Activated CD4-positive, alpha-beta T cell treated with anti-CD3 and anti-CD28 coated beads, Interleukin-2, amount 10 ng/mL, durations not matched to agents 24 days and 14 days (primary cell): Measurements from ENCODE around the gene SNAPC3. TPM values are rescaled to one million over a fixed set of nuclear protein-coding genes. Genes with fewer than 3 reads are reported as not detected.
"Not testable (repeated sequence)": the region's sequence is repeated elsewhere in the genome, so short reads cannot be mapped to it uniquely, and the experiment has no call there.

Source experiments
- DNase-seq: peaks from one replicate; pipeline ENCODE4 v3.0.0; 2022
- H3K27ac Mint-ChIP-seq: one replicate; pipeline ENCODE4 v1.8.0; 2022; ENCODE audit warnings: mild to moderate bottlenecking, mixed read lengths
- H3K27me3 Mint-ChIP-seq: one replicate; pipeline ENCODE4 v1.8.0; 2022; ENCODE audit warnings: mixed read lengths
- H3K36me3 Mint-ChIP-seq: one replicate; pipeline ENCODE4 v1.8.0; 2022; ENCODE audit warnings: low read depth, mild to moderate bottlenecking, mixed read lengths
- H3K4me1 Mint-ChIP-seq: one replicate; pipeline ENCODE4 v1.8.0; 2021; ENCODE audit warnings: mixed read lengths
- H3K4me3 Mint-ChIP-seq: one replicate; pipeline ENCODE4 v1.8.0; 2022; ENCODE audit warnings: mild to moderate bottlenecking, moderate library complexity, mixed read lengths
- H3K9me3 Mint-ChIP-seq: one replicate; pipeline ENCODE4 v1.8.0; 2021; ENCODE audit warnings: mixed read lengths
- intact Hi-C: fragments of 100-400 bp; cut with micrococcal nuclease; formaldehyde crosslinking; loops from one replicate; pipeline ENCODE4 v1.15.1; 2023
- total RNA-seq: library from RNA; stranded (reverse); gene quantifications from 2 replicates; pipeline ENCODE4 v1.2.3, GENCODE V29; 2022

SNAPC3 gene
- total RNA-seq, 1 donor from 2014 or later: 31.7 TPM

DNA sequence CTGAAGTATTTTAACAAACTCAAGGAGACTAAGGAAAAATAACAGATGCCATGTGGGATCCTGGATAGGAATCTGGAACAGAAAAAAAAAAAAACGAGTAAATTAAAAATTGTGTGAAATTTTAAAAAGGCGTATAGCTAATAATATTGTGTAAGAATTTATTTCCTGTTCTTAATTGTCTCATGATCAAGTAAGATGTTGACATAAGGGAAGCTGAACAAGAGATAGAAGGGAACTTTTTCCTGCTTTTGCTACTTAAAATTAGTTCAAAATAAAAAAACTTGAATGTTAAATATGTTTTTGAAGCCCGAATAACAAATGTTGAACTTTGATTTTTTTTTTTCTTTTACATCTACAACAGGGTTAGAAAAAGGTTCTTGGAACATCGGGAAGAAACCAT is 10.5 kb downstream of the SNAPC3 start:
- H3K36me3 Mint-ChIP-seq: peaks cover 48% of the 10 kb centered on the region

DNA sequence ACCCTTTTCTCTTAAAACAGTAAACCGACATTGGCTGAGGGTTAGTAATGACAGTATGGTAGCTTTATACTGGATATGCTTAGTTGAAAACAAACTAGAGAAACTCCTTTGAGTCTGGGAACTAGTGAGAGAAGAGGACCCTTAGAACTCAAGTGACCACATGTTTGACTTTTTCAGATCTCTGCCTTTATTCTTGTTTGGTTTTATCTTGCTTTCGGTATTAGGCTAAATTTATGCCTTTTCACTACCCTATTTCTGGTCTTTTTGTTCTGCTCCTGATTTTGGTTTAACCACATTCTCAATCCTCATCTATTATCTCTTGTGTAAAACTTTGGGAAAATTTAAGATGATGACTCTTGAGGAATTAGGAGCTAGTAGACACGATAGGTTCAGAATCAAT is 11.0 kb downstream of the SNAPC3 start:
- H3K27ac Mint-ChIP-seq: no peak overlapping the region
- peaks cover 40% of the 10 kb centered on the region for H3K4me1 Mint-ChIP-seq
- H3K36me3 Mint-ChIP-seq: peaks cover 50% of the 10 kb centered on the region
- intact Hi-C loops: no loop called here
- no peaks in the 10 kb centered on the region for H3K27me3 Mint-ChIP-seq
- DNase-seq: no peak
- H3K4me3 Mint-ChIP-seq: no peak overlapping the region
- H3K9me3 Mint-ChIP-seq: no peaks in the 10 kb centered on the region

More for the DNA sequence above, 10.5 kb downstream of the SNAPC3 start:
- H3K4me1 Mint-ChIP-seq: peaks cover 39% of the 10 kb centered on the region
- H3K27ac Mint-ChIP-seq: no peak overlapping the region
- no peak for DNase-seq
- intact Hi-C loops: no loop called here
- H3K27me3 Mint-ChIP-seq: no peaks in the 10 kb centered on the region
- no peak overlapping the region for H3K4me3 Mint-ChIP-seq
- no peaks in the 10 kb centered on the region for H3K9me3 Mint-ChIP-seq

DNA sequence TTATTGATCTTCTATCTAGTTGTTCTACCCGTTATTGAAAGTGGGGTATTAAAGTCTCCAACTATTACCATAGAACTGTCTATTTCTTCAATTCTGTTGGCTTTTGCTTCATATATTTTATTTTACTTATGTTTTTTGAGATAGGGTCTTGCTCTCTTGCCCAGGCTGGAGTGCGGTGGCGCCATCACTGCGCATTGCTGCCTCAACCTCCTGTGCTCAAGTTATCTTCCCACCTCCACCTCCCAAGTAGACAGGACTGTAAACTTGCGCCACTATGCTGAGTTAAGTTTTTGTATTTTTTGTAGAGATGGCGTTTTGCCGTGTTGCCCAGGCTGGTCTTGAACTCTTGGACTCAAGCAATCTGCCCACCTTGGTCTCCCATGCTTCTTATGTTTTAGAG is 16.2 kb downstream of the SNAPC3 start:
- Mint-ChIP-seq H3K4me3 (no peak overlapping the region), H3K9me3 (no peaks in the 10 kb centered on the region), H3K27ac (no peak overlapping the region), H3K36me3 (peaks cover 71% of the 10 kb centered on the region), H3K4me1 (peaks cover 18% of the 10 kb centered on the region), H3K27me3 (no peaks in the 10 kb centered on the region)
- intact Hi-C loops: no loop called here
- no peak for DNase-seq

DNA sequence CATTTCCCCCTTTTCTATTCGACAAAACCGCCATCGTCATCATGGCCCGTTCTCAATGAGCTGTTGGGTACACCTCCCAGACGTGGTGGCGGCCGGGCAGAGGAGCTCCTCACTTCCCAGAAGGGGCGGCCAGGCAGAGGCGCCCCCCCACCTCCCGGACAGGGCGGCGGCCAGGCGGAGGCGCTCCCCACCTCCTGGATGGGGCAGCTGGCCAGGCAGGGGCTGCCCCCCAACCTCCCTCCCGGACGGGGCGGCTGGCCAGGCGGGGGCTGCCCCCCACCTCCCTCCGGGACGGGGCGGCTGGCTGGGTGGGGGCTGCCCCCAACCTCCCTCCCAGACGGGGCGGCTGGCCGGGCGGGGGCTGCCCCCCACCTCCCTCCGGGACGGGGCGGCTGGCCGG is 19.2 kb downstream of the SNAPC3 start:
- DNase-seq, intact Hi-C loops, H3K27ac Mint-ChIP-seq, H3K4me3 Mint-ChIP-seq, H3K27me3 Mint-ChIP-seq, H3K9me3 Mint-ChIP-seq: not testable (repeated sequence)
- H3K36me3 Mint-ChIP-seq: peaks cover 76% of the 10 kb centered on the region
- H3K4me1 Mint-ChIP-seq: peaks cover 14% of the 10 kb centered on the region

DNA sequence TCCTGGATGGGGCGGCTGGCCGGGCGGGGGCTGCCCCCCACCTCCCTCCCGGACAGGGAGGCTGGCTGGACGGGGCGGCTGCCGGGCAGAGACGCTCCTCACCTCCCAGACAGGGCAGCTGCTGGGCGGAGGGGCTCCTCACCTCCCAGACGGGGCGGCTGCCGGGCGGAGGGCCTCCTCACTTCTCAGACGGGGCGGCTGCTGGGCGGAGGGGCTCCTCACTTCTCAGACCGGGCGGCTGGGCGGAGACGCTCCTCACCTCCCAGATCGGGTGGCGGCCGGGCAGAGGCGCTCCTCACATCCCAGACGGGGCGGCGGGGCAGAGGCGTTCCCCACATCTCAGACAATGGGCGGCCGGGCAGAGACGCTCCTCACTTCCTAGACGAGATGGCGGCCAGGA is 19.6 kb downstream of the SNAPC3 start:
- H3K27me3 Mint-ChIP-seq, H3K9me3 Mint-ChIP-seq, intact Hi-C loops, H3K4me3 Mint-ChIP-seq, DNase-seq, H3K27ac Mint-ChIP-seq: not testable (repeated sequence)
- H3K4me1 Mint-ChIP-seq: peaks cover 14% of the 10 kb centered on the region
- H3K36me3 Mint-ChIP-seq: peaks cover 78% of the 10 kb centered on the region

DNA sequence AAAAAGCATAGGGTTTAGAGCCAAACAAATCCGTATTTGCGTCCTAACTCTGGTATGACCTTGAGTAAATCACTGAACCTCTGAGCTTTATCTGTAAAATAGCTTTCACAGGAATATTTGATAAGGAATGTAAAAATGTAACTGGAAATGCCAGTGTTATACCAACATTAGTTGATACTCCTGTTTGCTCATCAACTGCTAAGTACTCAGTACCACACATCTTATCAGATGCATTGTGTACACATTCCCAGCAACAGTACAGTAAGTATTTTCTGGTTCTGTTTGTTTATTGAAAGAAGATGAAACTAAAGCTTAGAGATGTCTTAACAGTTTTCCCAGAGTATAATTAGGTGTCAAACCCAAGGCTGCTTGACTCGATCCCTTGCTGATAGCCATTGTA is 21.5 kb downstream of the SNAPC3 start:
- H3K4me3 Mint-ChIP-seq: no peak overlapping the region
- DNase-seq: no peak
- H3K9me3 Mint-ChIP-seq: no peaks in the 10 kb centered on the region
- H3K27me3 Mint-ChIP-seq: no peaks in the 10 kb centered on the region
- peaks cover 79% of the 10 kb centered on the region for H3K36me3 Mint-ChIP-seq
- intact Hi-C loops: no loop called here
- no peak overlapping the region for H3K27ac Mint-ChIP-seq
- H3K4me1 Mint-ChIP-seq: peaks cover 7% of the 10 kb centered on the region

DNA sequence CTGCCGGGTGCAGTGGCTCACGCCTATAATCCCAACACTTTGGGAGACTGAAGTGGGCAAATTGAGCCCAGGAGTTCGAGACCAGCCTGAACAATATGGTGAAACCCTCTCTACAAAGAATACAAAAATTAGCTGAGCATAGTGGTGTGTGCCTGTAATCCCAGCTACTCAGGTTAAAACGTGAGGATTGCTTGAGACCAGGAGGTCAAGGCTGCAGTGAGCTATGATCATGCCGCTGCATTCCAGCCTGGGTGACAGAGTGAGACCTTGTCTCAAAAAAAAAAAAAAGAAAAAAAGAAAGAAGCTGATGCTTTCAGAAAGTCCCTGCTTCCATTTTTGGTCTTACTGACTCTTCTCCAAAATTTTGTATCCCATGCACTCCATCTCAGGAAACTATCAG is 31.3 kb downstream of the SNAPC3 start:
- Mint-ChIP-seq H3K4me3 (no peak overlapping the region), H3K27me3 (no peaks in the 10 kb centered on the region), H3K27ac (peak overlapping the region; percentile 34), H3K4me1 (no peaks in the 10 kb centered on the region), H3K36me3 (peaks cover 47% of the 10 kb centered on the region), H3K9me3 (no peaks in the 10 kb centered on the region)
- no peak for DNase-seq
- intact Hi-C loops: no loop called here

DNA sequence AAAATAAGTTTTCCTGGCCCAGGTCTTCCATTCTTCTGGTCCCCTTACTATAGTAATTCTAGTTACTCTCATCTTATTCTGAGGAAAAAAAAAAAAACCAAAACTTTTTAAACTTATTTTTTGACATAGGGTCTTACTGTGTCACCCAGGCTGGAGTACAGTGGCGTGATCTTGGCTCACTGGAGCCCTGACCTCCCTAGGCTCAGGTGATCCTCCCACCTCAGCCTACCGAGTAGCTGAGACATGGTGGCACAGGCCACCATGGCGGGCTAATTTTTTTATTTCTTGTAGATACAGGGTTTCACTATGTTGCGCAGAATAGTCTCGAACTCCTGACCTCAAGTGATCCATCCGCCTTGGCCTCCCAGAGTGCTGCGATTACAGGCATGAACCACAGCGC is 38.4 kb downstream of the SNAPC3 start:
- Mint-ChIP-seq H3K36me3 (peaks cover 45% of the 10 kb centered on the region), H3K27ac (no peak overlapping the region), H3K4me3 (no peak overlapping the region), H3K9me3 (no peaks in the 10 kb centered on the region), H3K27me3 (no peaks in the 10 kb centered on the region), H3K4me1 (no peaks in the 10 kb centered on the region)
- no peak for DNase-seq
- intact Hi-C loops: no loop called here

DNA sequence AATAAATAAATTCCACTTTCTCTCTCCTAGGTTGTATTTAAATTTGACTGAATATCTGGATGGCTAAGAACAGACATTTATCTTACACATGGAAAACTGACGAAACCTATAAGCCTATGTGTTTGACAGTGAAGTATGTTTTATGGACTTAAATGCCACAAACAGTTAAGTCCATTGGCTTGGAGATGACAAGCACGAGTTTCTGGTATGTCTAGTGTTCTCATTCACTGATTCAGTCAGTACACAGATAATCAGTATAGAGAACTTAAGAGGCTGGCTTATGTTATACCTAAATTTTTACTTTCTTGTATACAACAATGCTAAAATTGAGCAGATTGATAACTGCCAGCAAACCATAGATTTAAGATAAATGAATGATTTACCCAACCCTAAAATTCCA is 38.9 kb downstream of the SNAPC3 start:
- H3K4me3 Mint-ChIP-seq: no peak overlapping the region
- DNase-seq: no peak
- H3K9me3 Mint-ChIP-seq: no peaks in the 10 kb centered on the region
- intact Hi-C loops: no loop called here
- H3K4me1 Mint-ChIP-seq: peaks cover under 1% of the 10 kb centered on the region
- H3K36me3 Mint-ChIP-seq: peaks cover 44% of the 10 kb centered on the region
- no peak overlapping the region for H3K27ac Mint-ChIP-seq
- no peaks in the 10 kb centered on the region for H3K27me3 Mint-ChIP-seq

DNA sequence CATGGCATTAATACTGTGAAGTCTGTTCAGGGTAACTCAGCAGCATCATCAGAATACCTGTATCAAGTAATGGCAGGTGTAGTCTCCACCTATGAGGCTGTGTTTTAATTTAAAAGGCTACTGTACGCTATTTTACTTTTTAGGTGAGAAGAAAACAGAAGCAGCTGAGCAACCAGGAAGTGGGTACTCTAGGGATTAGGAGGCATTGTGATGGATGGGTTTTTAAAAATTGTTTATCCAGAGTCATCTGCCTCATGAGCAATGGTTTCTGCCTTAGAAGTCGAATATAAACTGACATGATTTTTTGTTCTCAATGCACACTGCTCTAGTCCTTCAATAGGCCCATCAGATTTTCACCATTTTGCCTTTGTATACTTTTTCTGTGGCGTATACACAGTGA is 45.5 kb downstream of the SNAPC3 start:
- Mint-ChIP-seq H3K27ac (no peak overlapping the region), H3K9me3 (no peaks in the 10 kb centered on the region), H3K4me3 (no peak overlapping the region), H3K27me3 (no peaks in the 10 kb centered on the region), H3K36me3 (peaks cover 51% of the 10 kb centered on the region), H3K4me1 (peaks cover 3% of the 10 kb centered on the region)
- intact Hi-C loops: no loop called here
- DNase-seq: no peak

DNA sequence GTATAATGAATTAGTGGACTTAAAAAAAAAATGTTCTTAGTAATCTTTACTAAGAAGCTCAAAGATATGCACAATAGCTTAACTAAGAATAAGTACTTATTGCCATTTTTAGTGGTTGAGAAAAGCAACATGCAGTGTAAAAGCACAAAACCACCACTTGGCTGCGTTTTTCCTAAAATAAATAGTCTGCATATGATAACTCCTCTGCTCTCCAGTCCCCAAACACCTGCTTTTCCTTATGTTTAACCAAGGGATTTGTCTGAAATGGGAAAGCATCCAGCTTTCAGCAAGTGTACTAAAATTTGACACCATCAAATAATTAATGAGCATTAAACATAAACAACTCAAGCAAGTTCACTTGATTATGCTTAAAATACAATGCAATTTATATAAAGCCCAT is 46.7 kb downstream of the SNAPC3 start:
- no peaks in the 10 kb centered on the region for H3K9me3 Mint-ChIP-seq

DNA sequence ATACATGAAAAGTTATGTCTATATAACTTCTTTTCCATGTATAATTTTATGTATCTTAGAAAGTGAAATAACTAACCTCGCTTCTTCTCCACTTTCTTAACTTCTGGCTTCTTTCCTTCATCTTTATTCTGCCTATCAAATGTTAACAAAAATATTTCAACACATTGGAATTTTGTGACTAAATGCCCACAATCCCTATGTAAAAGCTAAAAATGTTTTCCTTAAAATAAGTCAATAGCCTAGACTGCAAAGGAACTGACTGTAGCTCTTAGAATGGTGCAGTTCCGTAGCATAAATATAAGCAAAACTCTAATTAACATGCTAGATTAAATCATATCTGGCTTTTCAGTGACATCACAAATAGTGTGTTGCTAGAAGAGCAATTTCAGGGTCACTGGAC is 47.2 kb downstream of the SNAPC3 start:
- intact Hi-C loops: no loop called here
- peaks cover 52% of the 10 kb centered on the region for H3K36me3 Mint-ChIP-seq
- H3K27ac Mint-ChIP-seq: no peak overlapping the region
- DNase-seq: no peak
- H3K4me3 Mint-ChIP-seq: no peak overlapping the region
- H3K27me3 Mint-ChIP-seq: no peaks in the 10 kb centered on the region
- H3K9me3 Mint-ChIP-seq: no peaks in the 10 kb centered on the region
- H3K4me1 Mint-ChIP-seq: peaks cover 3% of the 10 kb centered on the region

More for the DNA sequence above, 46.7 kb downstream of the SNAPC3 start:
- intact Hi-C loops: no loop called here
- DNase-seq: no peak
- H3K36me3 Mint-ChIP-seq: peaks cover 56% of the 10 kb centered on the region
- no peaks in the 10 kb centered on the region for H3K27me3 Mint-ChIP-seq
- H3K27ac Mint-ChIP-seq: no peak overlapping the region
- H3K4me1 Mint-ChIP-seq: peaks cover 3% of the 10 kb centered on the region
- H3K4me3 Mint-ChIP-seq: no peak overlapping the region

DNA sequence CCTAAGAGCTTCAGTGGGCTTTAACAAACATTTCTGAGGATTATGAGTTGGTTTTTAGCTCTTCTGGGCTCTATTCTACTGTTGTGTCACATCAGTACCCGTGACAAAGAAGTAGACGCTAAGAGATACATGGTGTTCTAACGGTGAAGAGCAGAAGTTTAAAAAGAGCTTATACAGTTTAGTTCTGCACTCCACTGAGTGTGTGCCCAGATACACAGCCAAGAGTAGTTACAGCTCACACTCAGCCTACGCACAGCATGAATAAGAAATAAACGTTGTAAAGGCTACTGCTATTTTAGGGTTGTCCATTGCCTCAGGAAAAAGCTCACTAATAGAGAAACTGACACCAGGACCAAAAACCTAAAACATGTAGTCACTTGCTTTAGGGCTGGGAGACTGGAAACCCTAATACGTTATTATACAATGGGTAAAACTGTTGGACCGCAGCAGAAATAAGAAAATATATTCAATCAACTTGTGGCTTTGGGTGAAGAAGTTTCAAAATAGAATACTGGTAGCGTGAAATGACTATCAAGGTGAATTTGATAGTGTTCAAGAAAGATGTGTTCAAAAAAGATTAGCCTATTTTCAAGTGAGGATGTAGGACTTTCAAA is 53.4 kb downstream of the SNAPC3 start:
- no peak for DNase-seq
- H3K36me3 Mint-ChIP-seq: peaks cover 38% of the 10 kb centered on the region
- no peak overlapping the region for H3K27ac Mint-ChIP-seq
- H3K4me1 Mint-ChIP-seq: peaks cover 1% of the 10 kb centered on the region
- no peak overlapping the region for H3K4me3 Mint-ChIP-seq
- H3K27me3 Mint-ChIP-seq: no peaks in the 10 kb centered on the region
- intact Hi-C loops: no loop called here
- no peaks in the 10 kb centered on the region for H3K9me3 Mint-ChIP-seq

DNA sequence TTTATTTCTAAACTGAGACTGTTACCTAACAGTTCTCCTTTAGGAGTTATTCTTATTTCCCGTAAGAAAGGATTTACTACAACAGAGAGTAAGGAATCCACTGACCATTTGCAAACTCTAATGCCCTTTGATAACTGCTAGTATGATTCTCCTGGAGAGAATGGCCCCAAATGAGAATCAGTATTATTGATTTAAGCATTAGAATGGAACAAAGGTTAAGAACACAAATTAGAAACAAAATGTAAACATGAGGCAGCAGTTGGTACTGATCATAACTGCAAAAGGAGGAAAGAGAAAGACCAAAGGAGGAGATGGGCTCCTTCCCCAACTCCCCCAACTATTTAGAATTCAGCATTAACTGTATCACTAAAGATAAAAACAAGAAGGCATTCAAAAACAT is 57.4 kb downstream of the SNAPC3 start:
- Mint-ChIP-seq H3K27ac (no peak overlapping the region), H3K9me3 (no peaks in the 10 kb centered on the region), H3K36me3 (peaks cover 42% of the 10 kb centered on the region), H3K27me3 (no peaks in the 10 kb centered on the region), H3K4me3 (no peak overlapping the region), H3K4me1 (peaks cover 13% of the 10 kb centered on the region)
- DNase-seq: no peak
- intact Hi-C loops: no loop called here

DNA sequence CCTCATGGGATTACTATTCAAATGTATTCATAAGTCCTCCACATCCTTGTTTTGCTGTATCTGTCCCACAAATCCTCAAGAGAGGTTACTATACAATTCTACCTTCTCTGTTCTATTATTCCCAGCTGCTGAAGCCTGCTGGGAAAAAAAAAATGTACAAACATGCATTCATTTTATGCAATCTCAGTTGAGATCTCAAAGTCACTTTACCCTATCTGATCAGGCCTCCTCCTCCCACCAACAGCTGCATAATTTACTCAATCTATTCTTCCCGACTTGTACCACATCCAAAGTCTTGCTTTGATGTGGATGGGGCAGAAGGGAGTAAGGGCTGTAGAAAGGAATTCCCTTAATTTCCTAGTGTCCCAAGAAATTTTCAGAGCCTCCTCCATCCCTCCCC is 59.5 kb downstream of the SNAPC3 start:
- H3K4me3 Mint-ChIP-seq: no peak overlapping the region
- no peaks in the 10 kb centered on the region for H3K27me3 Mint-ChIP-seq
- no peak for DNase-seq
- H3K9me3 Mint-ChIP-seq: no peaks in the 10 kb centered on the region
- peaks cover 44% of the 10 kb centered on the region for H3K36me3 Mint-ChIP-seq
- H3K4me1 Mint-ChIP-seq: peaks cover 20% of the 10 kb centered on the region
- peak overlapping the region; percentile 23 for H3K27ac Mint-ChIP-seq
- intact Hi-C loops: no loop called here
